IMR-90 (cell line): Measurements from ENCODE around the gene ATF1.

ENCODE experiments used
- CHD1 ChIP-seq: IDR thresholded peaks from 2 replicates; pipeline ENCODE4 v1.6.1; 2012; ENCODE audit warnings: low read depth, low read length, improper control_type of control experiment
- CTCF ChIP-seq: conservative IDR thresholded peaks from 2 replicates; pipeline ENCODE4 v1.5.1; 2012; ENCODE audit warnings: mild to moderate bottlenecking, low read depth, low read length, improper control_type of control experiment
- POLR2A ChIP-seq: IDR thresholded peaks from 2 replicates; pipeline ENCODE4 v1.6.1; 2012; ENCODE audit warnings: mild to moderate bottlenecking, low read depth, low read length
- RCOR1 ChIP-seq: IDR thresholded peaks from 2 replicates; pipeline ENCODE4 v1.6.1; 2012; ENCODE audit warnings: mild to moderate bottlenecking, low read length, improper control_type of control experiment; ENCODE audit not compliant: insufficient replicate concordance
- USF2 ChIP-seq: fragments of 150-350 bp; IDR thresholded peaks from 2 replicates; pipeline ENCODE4 v1.6.1; 2017; ENCODE audit warnings: mild to moderate bottlenecking, antibody characterized with exemption, low read length, low read depth

- TF ChIP-seq CTCF: no peak
- TF ChIP-seq USF2: no peak
- TF ChIP-seq POLR2A: no peak
- TF ChIP-seq CHD1: no peak
- TF ChIP-seq RCOR1: no peak
Observed at GRCh38 chr12:50828886-50829285, 65.0 kb downstream of the ATF1 start.
